GM12878 (cell line): ENCODE measurements around the gene FOXK2. TPM values are rescaled to one million over a fixed set of nuclear protein-coding genes. Genes with fewer than 3 reads are reported as not detected.

ENCODE experiments used
- ATAC-seq: fragments of 200-7000 bp; cut with Tn5 transposase; 3 replicates; pipeline ENCODE4 v1.9.1; 2020; ENCODE audit warnings: mild to moderate bottlenecking, moderate library complexity
- BruUV-seq: library from RNA; stranded (reverse); fragments of 400-500 nt; replicated peaks from 2 replicates; lab custom pipeline; 2021; lab: Mats Ljungman, UMichigan
- CTCF ChIA-PET: fragments of 300-600 bp; sonication (Branson Sonifier 250); formaldehyde crosslinking; extraction: SDS; loops from one replicate; lab custom pipeline; 2021; ENCODE audit warnings: inconsistent platforms; lab: Yijun Ruan, JAX
- POLR2A ChIA-PET: fragments of 350-600 bp; formaldehyde crosslinking; extraction: SDS; loops from one replicate; lab custom pipeline; 2021; ENCODE audit warnings: inconsistent platforms; lab: Charles Lee
- RAD21 ChIA-PET: fragments of 300-600 bp; sonication (Branson Sonifier 250); formaldehyde crosslinking; loops from one replicate; lab custom pipeline; 2023; ENCODE audit warnings: antibody characterized with exemption; ENCODE audit not compliant: unreplicated experiment; lab: Charles Lee
- SMC1A ChIA-PET: fragments of 300-600 bp; sonication (Branson Sonifier 250); formaldehyde crosslinking; loops from one replicate; lab custom pipeline; 2023; ENCODE audit not compliant: unreplicated experiment, uncharacterized antibody; lab: Charles Lee
- DNase-seq: peaks from one replicate; pipeline ENCODE4 v3.0.0-alpha.2; 2011; ENCODE audit warnings: low read depth, low spot score
- FAIRE-seq: peaks from 3 replicates; lab custom pipeline; 2011; peaks lifted over from hg19 to GRCh38; lab: Jason Lieb, UNC
- H2AFZ ChIP-seq: 2 replicates; pipeline ENCODE4 v1.6.0; 2011; ENCODE audit warnings: low read depth, low read length, control low read depth; ENCODE audit not compliant: control insufficient read depth
- H3K27ac ChIP-seq: 2 replicates; pipeline ENCODE4 v1.5.1; 2011; ENCODE audit warnings: control low read depth; ENCODE audit not compliant: control insufficient read depth, insufficient read depth
- H3K27me3 ChIP-seq, 2 experiments: replicated peaks in 1 of 2; 2 replicates each; pipeline versions ENCODE4 v1.6.0 to v1.6.1; 2011; ENCODE audit warnings: low read length in 1 of 2; ENCODE audit not compliant: control insufficient read depth in 2 of 2, insufficient read depth in 2 of 2
- H3K36me3 ChIP-seq, 2 experiments: 2 replicates each; pipeline ENCODE4 v1.5.1; 2011; ENCODE audit warnings: low read length in 1 of 2; ENCODE audit not compliant: control insufficient read depth in 2 of 2, insufficient read depth in 2 of 2
- H3K4me1 ChIP-seq: 2 replicates; pipeline ENCODE4 v1.6.1; 2011; ENCODE audit warnings: mild to moderate bottlenecking, low read length, moderate library complexity, mixed read lengths; ENCODE audit not compliant: control insufficient read depth, insufficient read depth
- H3K4me2 ChIP-seq: 2 replicates; pipeline ENCODE4 v1.6.0; 2011; ENCODE audit warnings: control low read depth; ENCODE audit not compliant: control insufficient read depth, insufficient read depth
- H3K4me3 ChIP-seq: fragments of 200-600 bp; sonication (generic); 2 replicates; pipeline ENCODE4 v1.5.1; 2016
- H3K79me2 ChIP-seq: 2 replicates; pipeline ENCODE4 v1.6.0; 2011; ENCODE audit warnings: low read length; ENCODE audit not compliant: control insufficient read depth, insufficient read depth
- H3K9ac ChIP-seq: 2 replicates; pipeline ENCODE4 v1.8.0; 2011; ENCODE audit warnings: low read length, control low read depth, mixed read lengths; ENCODE audit not compliant: control insufficient read depth, insufficient read depth
- H3K9me3 ChIP-seq: replicated peaks from 3 replicates; pipeline ENCODE4 v1.5.1; 2011; ENCODE audit warnings: mild to moderate bottlenecking, low read length; ENCODE audit not compliant: control insufficient read depth, insufficient read depth
- H4K20me1 ChIP-seq: 2 replicates; pipeline ENCODE4 v1.6.0; 2011; ENCODE audit not compliant: control insufficient read depth, insufficient read depth
- BHLHE40 ChIP-seq, 2 experiments: fragments of 450-650 bp in 1 of 2; IDR thresholded peaks; 2 replicates each; pipeline ENCODE4 v1.6.1; 2011 to 2017; ENCODE audit warnings: low read depth in 2 of 2, borderline replicate concordance in 1 of 2, improper control_type of control experiment in 1 of 2, low read length in 1 of 2, mild to moderate bottlenecking in 1 of 2
- CBFB ChIP-seq: IDR thresholded peaks from 2 replicates; pipeline ENCODE4 v1.6.1; 2016; ENCODE audit warnings: antibody characterized with exemption, low read depth
- CEBPZ ChIP-seq: fragments of 150-350 bp; IDR thresholded peaks from 2 replicates; pipeline ENCODE4 v1.6.1; 2016; ENCODE audit warnings: low read depth, low read length
- CHD1 ChIP-seq: IDR thresholded peaks from 2 replicates; pipeline ENCODE4 v1.6.1; 2012; ENCODE audit warnings: low read depth, low read length, improper control_type of control experiment
- CHD2 ChIP-seq: IDR thresholded peaks from 2 replicates; pipeline ENCODE4 v1.6.1; 2011; ENCODE audit warnings: low read depth, low read length, improper control_type of control experiment, borderline replicate concordance
- CREM ChIP-seq: IDR thresholded peaks from 2 replicates; pipeline ENCODE4 v1.6.1; 2014; ENCODE audit warnings: antibody characterized with exemption, low read depth
- ETV6 ChIP-seq, 2 experiments: fragments of 450-650 bp in 1 of 2; IDR thresholded peaks in 1 of 2; conservative IDR thresholded peaks in 1 of 2; 2 replicates each; pipeline ENCODE4 v1.6.1; 2014; ENCODE audit warnings: antibody characterized with exemption in 1 of 2, borderline replicate concordance in 1 of 2, low read depth in 1 of 2, mild to moderate bottlenecking in 1 of 2, moderate library complexity in 1 of 2
- GATAD2B ChIP-seq: fragments of 450-650 bp; conservative IDR thresholded peaks from 2 replicates; pipeline ENCODE4 v1.6.1; 2017; ENCODE audit warnings: low read depth, mild to moderate bottlenecking, moderate library complexity
- KLF5 ChIP-seq: fragments of 450-650 bp; IDR thresholded peaks from 2 replicates; pipeline ENCODE4 v1.6.1; 2014; ENCODE audit warnings: mild to moderate bottlenecking; ENCODE audit not compliant: partially characterized antibody
- MYC ChIP-seq: IDR thresholded peaks from 2 replicates; pipeline ENCODE4 v1.6.1; 2011; ENCODE audit warnings: mild to moderate bottlenecking, low read length, moderate library complexity, inconsistent platforms; ENCODE audit not compliant: insufficient read depth, insufficient replicate concordance, insufficient read length, severe bottlenecking
- NFIC ChIP-seq: IDR thresholded peaks from 2 replicates; pipeline ENCODE4 v1.6.1; 2012; ENCODE audit warnings: low read depth, mild to moderate bottlenecking, inconsistent platforms, low read length, moderate library complexity
- RELB ChIP-seq: fragments of 450-650 bp; IDR thresholded peaks from 2 replicates; pipeline ENCODE4 v1.6.1; 2017; ENCODE audit warnings: low read depth, mild to moderate bottlenecking, moderate library complexity
- SMARCA5 ChIP-seq: fragments of 450-650 bp; IDR thresholded peaks from 2 replicates; pipeline ENCODE4 v1.6.1; 2017; ENCODE audit warnings: mild to moderate bottlenecking
- SP1 ChIP-seq: IDR thresholded peaks from one replicate; pipeline ENCODE4 v1.6.1; 2011; ENCODE audit warnings: low read depth, low read length
- STAT3 ChIP-seq: IDR thresholded peaks from 2 replicates; pipeline ENCODE4 v1.6.1; 2011; ENCODE audit warnings: low read depth, low read length, improper control_type of control experiment
- ZNF274 ChIP-seq: IDR thresholded peaks from one replicate; pipeline ENCODE4 v1.8.0; 2011; ENCODE audit not compliant: insufficient read length, insufficient read depth
- WGBS: methylation state at CpG from one replicate; pipeline ENCODE4 v1.1.6; 2016; ENCODE audit warnings: low lambda C conversion rate; ENCODE audit not compliant: insufficient replicate concordance, insufficient coverage; ENCODE audit errors: missing lambda C conversion rate; 5-methylcytosine and 5-hydroxymethylcytosine counted together
- in situ Hi-C: fragments of 300-500 bp; cut with MboI; formaldehyde crosslinking; loops from 9 replicates; pipeline ENCODE4 v1.14.3; 2018; ENCODE audit warnings: mixed read lengths
- intact Hi-C: fragments of 100-400 bp; cut with micrococcal nuclease; formaldehyde crosslinking; loops from one replicate; pipeline ENCODE4 v1.14.2; 2022; ENCODE audit not compliant: unreplicated experiment
- polyA plus RNA-seq, 11 experiments: library from polyadenylated mRNA; depleted of rRNA in 4 of 11; unstranded in 6 of 11; stranded (reverse) in 5 of 11; fragments of >200 nt; fragmentation: Nextera tagmentation in 4 of 11; fragmentation: Illumina TruSeq in 1 of 11; extraction: Ambion mirVana in 4 of 11; extraction: Trizol in 1 of 11; gene quantifications; 1 replicate in 1 of 11; 2 replicates in 10 of 11; pipeline versions ENCODE4 v1.2.1 to v1.2.3, GENCODE V29; 2011 to 2016; ENCODE audit warnings: inconsistent platforms in 2 of 11, missing spikeins in 2 of 11, low read depth in 1 of 11
- total RNA-seq, 4 experiments: library from RNA; depleted of rRNA in 3 of 4; stranded (reverse); fragments of >200 nt in 3 of 4; fragmentation: Illumina TruSeq in 1 of 4; extraction: Trizol in 1 of 4; gene quantifications; 2 replicates each; pipeline versions ENCODE4 v1.2.1 to v1.2.3, GENCODE V29; 2013 to 2021

The FOXK2 gene
- total and polyA plus RNA-seq, 10 of the 15 experiments (the other 5 are each of a cell fraction or from before 2014, with no cell fraction given), result 2.4 to 56.8 (median 34.4) TPM

GRCh38 chr17:82592289-82592766 lies 72.8 kb downstream of the FOXK2 start (continued):
- no peak for TF ChIP-seq CEBPZ

GRCh38 chr17:82592767-82593589 lies 73.4 kb downstream of the FOXK2 start:
- Histone ChIP-seq H3K36me3 (peaks cover 8 to 16% of the 10 kb centered on the region in 2 experiments; a peak in 2 of 4 replicates), H3K9ac (peak overlapping the region; percentile 25; the same call in 1 of the 2 replicates), H3K4me1 (peaks cover 17% of the 10 kb centered on the region), H2AFZ (peak overlapping the region; percentile 47), H3K27ac (peak overlapping the region; percentile 59; the same call in 1 of the 2 replicates), H3K79me2 (no peaks in the 10 kb centered on the region; the same call in 1 of the 2 replicates), H3K27me3 (no peaks in the 10 kb centered on the region), H3K4me2 (peak overlapping the region; percentile 99), H3K9me3 (no peaks in the 10 kb centered on the region), H4K20me1 (no peaks in the 10 kb centered on the region), H3K4me3 (peak overlapping the region; percentile 47)
- RAD21 ChIA-PET, result no interaction called here
- in situ Hi-C loops (no loop called here), intact Hi-C loops (no loop called here)
- CTCF ChIA-PET, result no interaction called here
- DNase-seq, result peak; percentile 30
- no TSS peak for BruUV-seq
- POLR2A ChIA-PET, result no interaction called here
- WGBS, result 21% methylated on average over 25 of the region's 29 CpGs
- SMC1A ChIA-PET, result no interaction called here
- FAIRE-seq, result peak; percentile 78
- ATAC-seq, result peak; percentile 47
- peak; percentile 98 for TF ChIP-seq RELB
- no peak for TF ChIP-seq GATAD2B
- TF ChIP-seq MYC, result no peak
- no peak for TF ChIP-seq ZNF274
- TF ChIP-seq CHD1, result no peak
- TF ChIP-seq NFIC, result 0 out of 2 replicates have a peak, but pooled peaks have one; percentile 21
- TF ChIP-seq SMARCA5, result peak; percentile 47; the same call in 1 of the 2 replicates
- 0 out of 2 replicates have a peak, but pooled peaks have one; percentile 26 for TF ChIP-seq CREM
- 0 out of 4 replicates have a peak, but pooled peaks of 1 of the 2 experiments have one; percentile 10 for TF ChIP-seq ETV6 (conservative IDR thresholded peaks at IDR 0.05 in 1 of 2, IDR thresholded peaks at IDR 0.05 in 1 of 2; ENCODE audit: borderline replicate concordance in 1 of 2, low read depth in 1 of 2)
- TF ChIP-seq KLF5, result no peak
- TF ChIP-seq SP1, result peak; percentile 50
- TF ChIP-seq BHLHE40 (IDR thresholded peaks at IDR 0.05; ENCODE audit: borderline replicate concordance in 1 of 2, low read depth in 2 of 2, low read length in 1 of 2), result no peak
- TF ChIP-seq STAT3, result 0 out of 2 replicates have a peak, but pooled peaks have one; percentile 28
- 0 out of 2 replicates have a peak, but pooled peaks have one; percentile 42 for TF ChIP-seq CBFB
- TF ChIP-seq CHD2, result no peak
